Kidney glomerular epithelial cell (primary cell): ENCODE results near the gene CCRL2.
"Not testable (repeated sequence)": the region's sequence is repeated elsewhere in the genome, so short reads cannot be mapped to it uniquely, and the experiment has no call there.

Source experiments
- DNase-seq: peaks from one replicate; lab custom pipeline; 2025; lab: John Stamatoyannopoulos, UW

CCRL2 gene

DNA sequence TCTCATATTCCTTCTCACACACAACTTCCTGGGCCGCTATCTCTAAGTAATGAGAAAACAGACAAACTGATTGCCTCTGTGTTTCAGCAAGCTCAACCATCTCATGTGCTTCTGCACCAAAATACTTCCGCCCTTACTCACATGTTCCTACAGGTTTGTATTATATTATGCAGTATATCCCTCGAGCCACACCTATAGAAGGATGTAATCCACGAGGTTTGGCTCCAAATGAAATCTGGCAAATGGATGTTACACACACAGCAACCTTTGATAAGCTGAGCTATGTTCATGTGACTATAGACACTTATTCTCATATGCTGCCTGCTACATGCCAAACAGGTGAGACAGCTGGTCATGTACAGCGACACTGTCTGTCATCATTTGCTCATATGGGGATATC, 22.6 kb downstream of the CCRL2 start:
- no peak for DNase-seq

DNA sequence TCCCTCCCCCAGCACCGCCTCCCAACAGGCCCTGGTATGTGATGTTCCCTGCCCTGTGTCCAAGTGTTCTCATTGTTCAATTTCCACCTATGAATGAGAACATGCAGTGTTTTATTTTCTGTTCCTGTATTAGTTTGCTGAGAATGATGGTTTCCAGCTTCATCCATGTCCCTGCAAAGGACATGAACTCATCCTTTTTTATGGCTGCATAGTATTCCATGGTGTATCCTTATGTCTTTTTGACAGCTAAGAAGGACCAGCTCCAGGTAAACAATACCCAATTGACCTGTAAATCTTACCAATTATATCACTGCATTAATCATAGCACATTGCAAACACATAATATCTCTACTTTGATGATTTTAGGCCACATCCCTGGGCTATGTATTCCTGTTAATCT, 23.8 kb downstream of the CCRL2 start:
- DNase-seq = not testable (repeated sequence)

GRCh38 chr3:46431905-46432304, 24.8 kb downstream of the CCRL2 start:
- not testable (repeated sequence) for DNase-seq

GRCh38 chr3:46433118-46433517, 26.1 kb downstream of the CCRL2 start:
- DNase-seq = not testable (repeated sequence)

GRCh38 chr3:46433841-46434240, 26.8 kb downstream of the CCRL2 start:
- DNase-seq = no peak

DNA sequence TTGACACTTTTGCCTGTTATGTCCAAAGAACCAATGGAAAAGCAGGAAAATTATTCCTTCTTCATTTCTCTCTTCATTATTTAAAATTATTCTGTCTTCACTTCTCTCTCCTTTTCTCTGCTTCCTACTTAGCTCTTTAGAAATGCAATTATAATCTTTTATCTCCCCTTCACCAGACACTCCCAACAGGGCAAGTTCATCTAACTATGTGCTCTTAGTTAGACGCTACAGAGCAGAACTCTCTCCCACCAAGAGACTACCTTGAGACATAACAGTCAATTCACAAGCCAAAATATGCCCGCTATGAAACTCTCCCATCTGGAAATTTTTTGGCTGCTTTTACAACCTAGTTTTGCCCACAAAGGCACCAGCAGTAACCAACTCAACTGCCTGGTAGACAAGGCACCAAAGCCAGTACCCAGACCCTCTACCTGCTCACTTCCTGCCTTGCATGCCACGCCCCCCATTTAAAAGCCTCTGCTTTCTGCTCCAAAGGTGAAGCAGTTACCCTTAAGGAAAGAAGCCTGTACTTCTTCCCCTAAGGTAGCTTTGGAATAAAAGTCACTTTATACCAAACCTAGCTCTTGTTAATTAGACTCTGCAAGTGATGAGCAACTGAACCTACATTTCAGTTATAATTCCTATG, 28.1 kb downstream of the CCRL2 start:
- DNase-seq = no peak

- DNase-seq = no peak
These were observed 31.8 kb downstream of the CCRL2 start for GRCh38 chr3:46438831-46439230.

GRCh38 chr3:46440531-46441294, 33.7 kb downstream of the CCRL2 start:
- DNase-seq = no peak

GRCh38 chr3:46442576-46443530, 35.8 kb downstream of the CCRL2 start:
- no peak for DNase-seq

GRCh38 chr3:46447228-46447985, 40.3 kb downstream of the CCRL2 start:
- no peak for DNase-seq

DNA sequence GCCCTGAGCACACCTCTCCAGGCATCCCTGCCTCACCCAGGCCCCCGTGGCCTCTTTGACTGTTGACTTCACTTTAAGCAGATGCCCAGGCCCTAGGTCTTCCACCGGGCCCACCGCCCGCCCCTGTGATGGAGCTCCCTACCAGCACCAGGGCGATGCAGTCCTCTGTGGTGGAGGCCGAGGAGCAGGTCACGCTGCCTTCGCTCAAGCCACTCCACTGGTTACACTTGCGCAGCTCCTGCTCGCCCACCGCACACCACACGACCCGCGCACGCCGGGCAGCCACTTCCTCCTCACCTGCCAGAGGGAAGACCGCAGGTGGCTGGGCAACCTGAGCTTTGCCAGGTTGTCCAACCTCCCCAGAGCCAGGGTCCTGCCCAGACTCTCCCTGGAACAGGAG, 41.7 kb downstream of the CCRL2 start:
- DNase-seq = no peak

- DNase-seq = no peak
These were observed 42.9 kb downstream of the CCRL2 start for GRCh38 chr3:46449755-46450552.

DNA sequence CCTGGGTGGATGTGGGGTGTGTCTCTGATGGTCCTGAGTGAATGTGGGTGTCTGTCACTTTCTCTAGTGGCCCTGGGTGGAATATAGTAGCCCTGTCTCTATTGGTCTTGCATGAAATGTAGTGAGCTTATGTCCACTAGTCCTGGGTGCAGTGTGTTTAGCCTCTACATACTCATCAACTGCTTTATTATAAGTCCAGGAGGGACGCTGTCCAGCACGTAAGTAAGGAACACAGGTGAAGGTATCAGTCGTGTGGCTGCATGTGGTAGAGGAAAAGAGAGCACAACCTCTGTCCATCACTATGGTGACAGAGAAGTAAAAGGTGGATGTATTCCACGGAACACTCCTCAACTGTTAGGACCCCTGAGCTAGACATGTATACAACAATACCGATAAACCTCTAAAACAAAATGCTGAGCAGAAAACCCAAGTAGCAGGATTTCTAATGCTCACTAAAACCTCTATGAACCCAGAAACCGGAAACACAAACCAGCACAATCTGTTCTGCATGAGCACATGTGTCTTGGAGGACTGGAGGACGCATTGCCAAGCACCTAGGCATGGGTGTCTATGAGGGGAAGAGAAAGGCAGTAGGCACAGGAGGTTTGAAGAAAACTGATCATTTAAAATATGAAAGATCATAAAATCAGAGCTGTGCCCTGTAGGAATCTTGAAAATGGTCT, 46.6 kb downstream of the CCRL2 start:
- no peak for DNase-seq

DNA sequence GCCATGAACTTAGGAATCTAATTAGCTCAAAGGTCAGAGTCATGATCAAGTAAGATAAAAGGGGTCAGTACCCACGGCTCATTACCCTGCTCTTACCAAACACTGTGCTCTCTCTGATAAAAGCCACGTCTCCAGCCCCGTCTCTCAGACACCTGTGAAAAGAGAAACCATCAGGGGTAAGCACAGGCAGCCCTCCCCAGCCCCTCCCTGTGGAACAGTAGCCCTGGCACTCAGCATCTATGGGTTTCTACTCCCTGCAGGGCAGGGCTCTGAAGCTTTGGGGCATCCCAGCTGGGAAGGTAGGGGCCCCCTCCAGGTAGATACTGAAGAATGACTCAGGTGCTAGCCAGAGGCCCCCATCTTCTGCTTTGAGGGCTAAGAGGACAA, 47.1 kb downstream of the CCRL2 start:
- DNase-seq = no peak

GRCh38 chr3:46454606-46455005, 47.5 kb downstream of the CCRL2 start:
- DNase-seq = no peak

GRCh38 chr3:46455231-46456115, 48.4 kb downstream of the CCRL2 start:
- no peak for DNase-seq

GRCh38 chr3:46456118-46456517, 49.1 kb downstream of the CCRL2 start:
- no peak for DNase-seq
